ENCODE data around the gene VBP1. TPM values are rescaled to one million over a fixed set of nuclear protein-coding genes. Genes with fewer than 3 reads are reported as not detected.

VBP1 gene, protein sequence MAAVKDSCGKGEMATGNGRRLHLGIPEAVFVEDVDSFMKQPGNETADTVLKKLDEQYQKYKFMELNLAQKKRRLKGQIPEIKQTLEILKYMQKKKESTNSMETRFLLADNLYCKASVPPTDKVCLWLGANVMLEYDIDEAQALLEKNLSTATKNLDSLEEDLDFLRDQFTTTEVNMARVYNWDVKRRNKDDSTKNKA
- 136 and 154 TPM in 2 replicates for polyA plus RNA-seq

DNA sequence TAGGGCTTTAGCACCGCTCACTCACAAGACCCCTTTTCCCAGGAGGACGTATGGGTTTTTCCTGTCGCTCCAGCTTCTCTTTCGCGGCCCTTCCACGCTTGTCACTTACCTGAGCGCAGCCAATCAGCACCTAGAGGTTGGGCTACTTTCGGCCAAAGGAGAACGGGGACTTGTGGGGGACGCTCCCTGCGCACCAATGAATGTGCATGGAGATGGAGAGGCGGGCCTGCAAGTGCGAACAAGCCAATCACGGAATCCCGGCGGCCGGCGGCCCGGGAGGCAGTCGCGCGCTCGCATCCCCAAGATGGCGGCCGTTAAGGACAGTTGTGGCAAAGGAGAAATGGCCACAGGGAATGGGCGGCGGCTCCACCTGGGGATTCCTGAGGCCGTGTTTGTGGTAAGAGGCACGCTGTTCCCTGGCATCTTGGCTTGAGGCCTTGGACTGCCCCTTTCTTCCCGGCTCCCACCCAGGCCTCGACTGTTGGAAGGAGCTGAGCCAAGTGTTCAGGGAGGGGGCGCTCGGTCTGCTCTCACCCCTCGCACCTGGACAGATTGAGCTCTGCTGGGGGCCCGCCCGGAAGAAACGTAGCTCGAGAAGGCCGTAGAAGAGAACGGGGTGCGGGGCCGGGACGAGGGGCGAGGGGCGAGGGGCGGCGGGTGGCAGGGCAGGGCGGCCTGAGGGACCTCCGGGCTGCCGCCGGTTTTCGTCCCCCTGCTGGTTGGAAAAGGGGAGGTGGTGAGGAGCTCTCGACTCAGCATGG is at the start of gene VBP1:
TSS of gene VBP1 (plus strand) at position 282 of the 761 bp plus-strand sequence. CDS start at position 305, 23 bp downstream.

DNA sequence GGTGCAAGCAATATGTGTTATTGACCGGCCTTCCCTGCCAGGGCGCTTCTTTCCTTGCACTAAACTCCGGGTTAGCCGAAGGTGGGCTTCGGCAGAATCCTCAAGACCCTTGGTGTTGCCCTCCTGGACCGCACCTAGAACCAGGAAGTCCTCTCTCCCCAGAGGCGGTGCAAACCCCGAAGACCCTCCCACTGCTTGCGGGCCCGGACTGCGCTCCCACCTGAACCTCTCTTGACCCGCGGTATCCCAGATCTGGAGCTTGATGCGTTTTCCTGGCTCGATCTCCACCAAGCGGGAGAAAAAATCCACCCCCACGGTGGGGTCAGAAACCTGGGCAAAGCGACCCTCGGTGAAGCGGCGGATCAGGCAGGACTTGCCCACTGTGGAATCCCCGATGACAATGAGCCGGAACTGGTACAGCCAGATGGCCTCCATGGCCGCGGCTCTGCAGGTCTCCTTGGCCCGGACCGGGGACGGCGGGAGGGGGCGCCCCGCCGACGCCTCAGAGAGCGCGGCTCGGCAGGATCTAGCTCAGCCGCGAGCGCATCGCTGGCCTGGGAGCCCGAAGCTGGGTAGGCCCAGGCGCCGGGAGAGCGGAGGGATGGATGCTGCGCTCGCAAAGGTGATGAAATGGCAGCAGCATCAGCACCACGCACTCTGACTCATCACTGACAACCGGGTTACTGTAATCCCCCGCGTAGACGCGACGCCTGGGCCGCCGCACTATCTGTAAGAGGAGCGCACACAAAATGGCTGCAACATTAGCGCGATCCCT is 47.8 kb downstream of the VBP1 start, which contains the start of gene RAB39B:
TSS of gene RAB39B (minus strand) at position 638 of the 775 bp plus-strand sequence. CDS start at position 435, 203 bp downstream.

Other genes with a start within 250 kb of the VBP1 start
- gene F8, start 193.7 kb upstream of the VBP1 start, polyA plus RNA-seq, result 5.9 TPM in 2 replicates
- 123 and 201 TPM in 2 replicates for gene FUNDC2, start 189.6 kb upstream of the VBP1 start, polyA plus RNA-seq
- 2.2 and 2.5 TPM in 2 replicates for gene CMC4, start 145.3 kb upstream of the VBP1 start, polyA plus RNA-seq
- gene MTCP1, start 145.3 kb upstream of the VBP1 start, polyA plus RNA-seq, result 14.8 and 44.3 TPM in 2 replicates
- gene BRCC3, start 145.0 kb upstream of the VBP1 start, polyA plus RNA-seq, result 53.7 and 65.1 TPM in 2 replicates
- 19.7 and 22.1 TPM in 2 replicates for gene RAB39B, start 48.0 kb downstream of the VBP1 start, polyA plus RNA-seq
- gene CLIC2, start 118.2 kb downstream of the VBP1 start, polyA plus RNA-seq, result 1.1 and 6.7 TPM in 2 replicates
- gene F8A2, start 165.6 kb downstream of the VBP1 start, polyA plus RNA-seq, result not detected in 2 replicates
- gene F8A3, start 242.2 kb downstream of the VBP1 start, polyA plus RNA-seq, result 8.4 and 12.4 TPM in 2 replicates